ENCODE results near the gene ADGRL3.

ADGRL3 gene

GRCh38 chr4:61177367-61177766 is 22.8 kb upstream of the ADGRL3 start:
- in situ Hi-C loops (cut with MboI; ENCODE audit: low sequenced_read_pairs, unreplicated experiment): no loop called here

DNA sequence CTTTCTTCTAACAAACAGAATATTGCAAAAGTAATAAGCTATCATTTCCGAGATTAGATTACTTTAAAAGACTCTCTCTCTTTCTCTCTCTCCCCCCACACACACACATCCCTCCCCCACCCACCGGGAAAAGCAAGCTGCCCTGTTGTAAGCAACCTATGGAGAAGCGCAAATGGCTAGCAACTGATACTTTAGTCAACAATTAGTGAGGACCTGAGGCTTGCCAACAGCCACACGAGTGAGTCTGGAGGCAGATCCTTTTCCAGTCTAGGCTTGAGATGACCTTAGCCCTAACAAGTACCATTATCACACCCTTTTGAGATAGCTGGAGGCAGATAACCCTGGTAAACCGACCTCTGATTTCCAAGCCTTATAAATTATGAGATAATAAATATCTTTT is 19.7 kb upstream of the ADGRL3 start:
- DNase-seq (ENCODE audit: low spot score): no peak
- in situ Hi-C loops (cut with MboI; ENCODE audit: low sequenced_read_pairs, unreplicated experiment): no loop called here

More at GRCh38 chr4:61177367-61177766, 22.8 kb upstream of the ADGRL3 start:
- no peak for DNase-seq (ENCODE audit: low spot score)
- TF ChIP-seq CTCF (IDR thresholded peaks at IDR 0.05; ENCODE audit: borderline replicate concordance, control extremely low read depth, extremely low read depth, insufficient read depth, missing control alignments): no peak

GRCh38 chr4:61182915-61183314 is 17.2 kb upstream of the ADGRL3 start:
- in situ Hi-C loops (cut with MboI; ENCODE audit: low sequenced_read_pairs, unreplicated experiment): no loop called here
- no peak for DNase-seq (ENCODE audit: low spot score)
- no peak for TF ChIP-seq CTCF (IDR thresholded peaks at IDR 0.05; ENCODE audit: borderline replicate concordance, control extremely low read depth, extremely low read depth, insufficient read depth, missing control alignments)

More for the DNA sequence above, 19.7 kb upstream of the ADGRL3 start:
- TF ChIP-seq CTCF (IDR thresholded peaks at IDR 0.05; ENCODE audit: borderline replicate concordance, control extremely low read depth, extremely low read depth, insufficient read depth, missing control alignments): no peak

GRCh38 chr4:61185288-61185687 is 14.8 kb upstream of the ADGRL3 start:
- no peak for DNase-seq (ENCODE audit: low spot score)
- TF ChIP-seq CTCF (IDR thresholded peaks at IDR 0.05; ENCODE audit: borderline replicate concordance, control extremely low read depth, extremely low read depth, insufficient read depth, missing control alignments): no peak
- in situ Hi-C loops (cut with MboI; ENCODE audit: low sequenced_read_pairs, unreplicated experiment): no loop called here

DNA sequence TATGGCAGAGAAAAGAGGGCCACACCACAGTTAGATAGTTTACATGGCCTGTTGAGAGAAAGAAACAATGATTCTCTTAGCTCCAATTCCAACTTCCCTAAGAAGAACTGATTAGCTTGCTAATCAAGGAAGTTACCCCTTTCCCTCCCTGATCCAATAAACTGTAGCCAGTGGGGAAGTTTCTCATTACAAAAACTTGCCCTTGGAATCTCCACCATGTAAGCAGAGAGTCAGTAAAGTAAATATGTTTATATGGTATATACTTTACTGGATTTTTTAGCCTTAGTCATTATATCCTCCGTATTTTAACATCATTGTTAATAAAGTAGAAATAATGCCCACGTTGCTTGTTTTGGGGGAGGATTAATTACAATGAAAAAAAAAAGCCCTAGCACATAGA is 7.7 kb upstream of the ADGRL3 start:
- no peak for TF ChIP-seq CTCF (IDR thresholded peaks at IDR 0.05; ENCODE audit: borderline replicate concordance, control extremely low read depth, extremely low read depth, insufficient read depth, missing control alignments)
- in situ Hi-C loops (cut with MboI; ENCODE audit: low sequenced_read_pairs, unreplicated experiment): no loop called here
- no peak for DNase-seq (ENCODE audit: low spot score)

GRCh38 chr4:61193863-61194262 is 6.3 kb upstream of the ADGRL3 start:
- TF ChIP-seq CTCF (IDR thresholded peaks at IDR 0.05; ENCODE audit: borderline replicate concordance, control extremely low read depth, extremely low read depth, insufficient read depth, missing control alignments): no peak
- no peak for DNase-seq (ENCODE audit: low spot score)
- in situ Hi-C loops (cut with MboI; ENCODE audit: low sequenced_read_pairs, unreplicated experiment): no loop called here

GRCh38 chr4:61194571-61194970 is 5.6 kb upstream of the ADGRL3 start:
- in situ Hi-C loops (cut with MboI; ENCODE audit: low sequenced_read_pairs, unreplicated experiment): no loop called here
- no peak for TF ChIP-seq CTCF (IDR thresholded peaks at IDR 0.05; ENCODE audit: borderline replicate concordance, control extremely low read depth, extremely low read depth, insufficient read depth, missing control alignments)
- DNase-seq (ENCODE audit: low spot score): no peak
